ENCODE results near the gene ARVCF. TPM values are rescaled to one million over a fixed set of nuclear protein-coding genes. Genes with fewer than 3 reads are reported as not detected.
A peak's percentile ranks its signal among the peaks of the same experiment; 100 is the strongest.

ARVCF gene
- total and polyA plus RNA-seq, 2 experiments from 2014 or later, result 15.6 to 122 TPM

DNA sequence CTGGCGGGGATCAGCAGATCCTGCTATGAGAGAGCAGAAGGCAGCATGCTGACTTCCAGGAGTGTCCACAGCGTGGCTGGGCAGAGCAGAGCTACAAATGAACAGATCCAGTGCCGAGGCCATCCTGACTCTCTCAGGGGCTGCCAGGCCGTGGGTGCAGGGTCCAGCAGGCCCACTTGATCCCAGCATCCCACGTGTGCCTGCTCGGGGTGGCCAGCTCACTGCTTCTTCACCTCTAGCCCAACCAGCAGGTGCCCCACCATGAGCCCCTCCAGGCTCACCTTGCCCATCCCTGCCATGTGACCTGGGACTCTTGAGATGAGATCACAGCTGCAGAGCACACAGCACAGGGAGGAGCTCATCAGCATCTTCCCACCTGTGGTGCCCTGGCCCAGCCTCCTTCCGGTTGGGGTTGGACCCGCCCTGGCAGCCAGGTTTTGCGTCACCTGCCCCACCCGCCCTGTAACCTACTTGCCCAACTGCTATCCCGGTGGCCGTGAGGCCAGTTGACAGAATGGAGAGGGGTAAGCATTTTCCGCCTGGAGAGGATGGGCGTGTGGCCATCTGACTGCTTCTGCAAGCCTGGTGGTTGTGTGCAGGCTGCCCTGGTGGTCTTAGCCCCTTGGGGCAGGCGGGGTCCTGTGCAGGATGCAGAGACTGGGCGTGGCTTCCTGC is 15.2 kb upstream of the ARVCF start:
- Histone ChIP-seq H3K4me3 (no peak overlapping the region), H3F3A (replicated peaks; ENCODE audit: low read depth) (no peaks in the 10 kb centered on the region), H4K20me1 (replicated peaks; ENCODE audit: insufficient read depth) (no peaks in the 10 kb centered on the region; the same call in none of the 2 replicates), H3K36me3 (ENCODE audit: insufficient read depth) (no peaks in the 10 kb centered on the region), H3K4me1 (ENCODE audit: insufficient read depth) (no peaks in the 10 kb centered on the region), H3K27me3 (ENCODE audit: insufficient read depth) (no peaks in the 10 kb centered on the region), H3K9me2 (ENCODE audit: insufficient read depth) (no peaks in the 10 kb centered on the region), H3K4me2 (no peak overlapping the region), H3K27ac (ENCODE audit: low read depth) (no peak overlapping the region), H2AFZ (no peak overlapping the region), H3K79me2 (replicated peaks; ENCODE audit: insufficient read depth) (no peaks in the 10 kb centered on the region)
- Mint-ChIP-seq H3K36me3 (ENCODE audit: low read depth) (no peaks in the 10 kb centered on the region), H3K4me1 (no peaks in the 10 kb centered on the region), H3K27me3 (ENCODE audit: insufficient read depth, low read depth, poor library complexity) (peaks cover 9% of the 10 kb centered on the region), H3K27ac (no peak overlapping the region), H3K9me3 (no peaks in the 10 kb centered on the region), H3K4me3 (no peak overlapping the region)
- TF ChIP-seq ZNF114 (CRISPR knock-in tag; IDR thresholded peaks at IDR 0.05), result no peak
- TF ChIP-seq EZH2 (IDR thresholded peaks at IDR 0.05; ENCODE audit: low read depth, unreplicated experiment), result no peak
- no peak for TF ChIP-seq NANOG (IDR thresholded peaks at IDR 0.05; ENCODE audit: borderline replicate concordance)
- no peak for TF ChIP-seq ZNF331 (CRISPR knock-in tag; IDR thresholded peaks at IDR 0.05; ENCODE audit: low read depth)
- TF ChIP-seq, protein P1, sequence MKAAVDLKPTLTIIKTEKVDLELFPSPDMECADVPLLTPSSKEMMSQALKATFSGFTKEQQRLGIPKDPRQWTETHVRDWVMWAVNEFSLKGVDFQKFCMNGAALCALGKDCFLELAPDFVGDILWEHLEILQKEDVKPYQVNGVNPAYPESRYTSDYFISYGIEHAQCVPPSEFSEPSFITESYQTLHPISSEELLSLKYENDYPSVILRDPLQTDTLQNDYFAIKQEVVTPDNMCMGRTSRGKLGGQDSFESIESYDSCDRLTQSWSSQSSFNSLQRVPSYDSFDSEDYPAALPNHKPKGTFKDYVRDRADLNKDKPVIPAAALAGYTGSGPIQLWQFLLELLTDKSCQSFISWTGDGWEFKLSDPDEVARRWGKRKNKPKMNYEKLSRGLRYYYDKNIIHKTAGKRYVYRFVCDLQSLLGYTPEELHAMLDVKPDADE (IDR thresholded peaks at IDR 0.05), result no peak
- TF ChIP-seq, protein P2, sequence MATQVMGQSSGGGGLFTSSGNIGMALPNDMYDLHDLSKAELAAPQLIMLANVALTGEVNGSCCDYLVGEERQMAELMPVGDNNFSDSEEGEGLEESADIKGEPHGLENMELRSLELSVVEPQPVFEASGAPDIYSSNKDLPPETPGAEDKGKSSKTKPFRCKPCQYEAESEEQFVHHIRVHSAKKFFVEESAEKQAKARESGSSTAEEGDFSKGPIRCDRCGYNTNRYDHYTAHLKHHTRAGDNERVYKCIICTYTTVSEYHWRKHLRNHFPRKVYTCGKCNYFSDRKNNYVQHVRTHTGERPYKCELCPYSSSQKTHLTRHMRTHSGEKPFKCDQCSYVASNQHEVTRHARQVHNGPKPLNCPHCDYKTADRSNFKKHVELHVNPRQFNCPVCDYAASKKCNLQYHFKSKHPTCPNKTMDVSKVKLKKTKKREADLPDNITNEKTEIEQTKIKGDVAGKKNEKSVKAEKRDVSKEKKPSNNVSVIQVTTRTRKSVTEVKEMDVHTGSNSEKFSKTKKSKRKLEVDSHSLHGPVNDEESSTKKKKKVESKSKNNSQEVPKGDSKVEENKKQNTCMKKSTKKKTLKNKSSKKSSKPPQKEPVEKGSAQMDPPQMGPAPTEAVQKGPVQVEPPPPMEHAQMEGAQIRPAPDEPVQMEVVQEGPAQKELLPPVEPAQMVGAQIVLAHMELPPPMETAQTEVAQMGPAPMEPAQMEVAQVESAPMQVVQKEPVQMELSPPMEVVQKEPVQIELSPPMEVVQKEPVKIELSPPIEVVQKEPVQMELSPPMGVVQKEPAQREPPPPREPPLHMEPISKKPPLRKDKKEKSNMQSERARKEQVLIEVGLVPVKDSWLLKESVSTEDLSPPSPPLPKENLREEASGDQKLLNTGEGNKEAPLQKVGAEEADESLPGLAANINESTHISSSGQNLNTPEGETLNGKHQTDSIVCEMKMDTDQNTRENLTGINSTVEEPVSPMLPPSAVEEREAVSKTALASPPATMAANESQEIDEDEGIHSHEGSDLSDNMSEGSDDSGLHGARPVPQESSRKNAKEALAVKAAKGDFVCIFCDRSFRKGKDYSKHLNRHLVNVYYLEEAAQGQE (IDR thresholded peaks at IDR 0.05; ENCODE audit: unreplicated experiment), result no peak
- no peak for TF ChIP-seq EZH2phosphoT487 (IDR thresholded peaks at IDR 0.05; ENCODE audit: unreplicated experiment)
- no peak for TF ChIP-seq STAT1 (IDR thresholded peaks at IDR 0.05; ENCODE audit: unreplicated experiment)
- TF ChIP-seq, protein P3, sequence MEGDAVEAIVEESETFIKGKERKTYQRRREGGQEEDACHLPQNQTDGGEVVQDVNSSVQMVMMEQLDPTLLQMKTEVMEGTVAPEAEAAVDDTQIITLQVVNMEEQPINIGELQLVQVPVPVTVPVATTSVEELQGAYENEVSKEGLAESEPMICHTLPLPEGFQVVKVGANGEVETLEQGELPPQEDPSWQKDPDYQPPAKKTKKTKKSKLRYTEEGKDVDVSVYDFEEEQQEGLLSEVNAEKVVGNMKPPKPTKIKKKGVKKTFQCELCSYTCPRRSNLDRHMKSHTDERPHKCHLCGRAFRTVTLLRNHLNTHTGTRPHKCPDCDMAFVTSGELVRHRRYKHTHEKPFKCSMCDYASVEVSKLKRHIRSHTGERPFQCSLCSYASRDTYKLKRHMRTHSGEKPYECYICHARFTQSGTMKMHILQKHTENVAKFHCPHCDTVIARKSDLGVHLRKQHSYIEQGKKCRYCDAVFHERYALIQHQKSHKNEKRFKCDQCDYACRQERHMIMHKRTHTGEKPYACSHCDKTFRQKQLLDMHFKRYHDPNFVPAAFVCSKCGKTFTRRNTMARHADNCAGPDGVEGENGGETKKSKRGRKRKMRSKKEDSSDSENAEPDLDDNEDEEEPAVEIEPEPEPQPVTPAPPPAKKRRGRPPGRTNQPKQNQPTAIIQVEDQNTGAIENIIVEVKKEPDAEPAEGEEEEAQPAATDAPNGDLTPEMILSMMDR (conservative IDR thresholded peaks at IDR 0.05; ENCODE audit: low read depth in 2 of 2), result no peak
- TF ChIP-seq CREB1 (CRISPR knock-in tag; IDR thresholded peaks at IDR 0.05; ENCODE audit: low read depth), result no peak
- TF ChIP-seq POLR2AphosphoS5 (IDR thresholded peaks at IDR 0.05; ENCODE audit: low read depth), result no peak
- TF ChIP-seq JUNB (IDR thresholded peaks at IDR 0.05; ENCODE audit: unreplicated experiment), result no peak
- TF ChIP-seq, protein P4, sequence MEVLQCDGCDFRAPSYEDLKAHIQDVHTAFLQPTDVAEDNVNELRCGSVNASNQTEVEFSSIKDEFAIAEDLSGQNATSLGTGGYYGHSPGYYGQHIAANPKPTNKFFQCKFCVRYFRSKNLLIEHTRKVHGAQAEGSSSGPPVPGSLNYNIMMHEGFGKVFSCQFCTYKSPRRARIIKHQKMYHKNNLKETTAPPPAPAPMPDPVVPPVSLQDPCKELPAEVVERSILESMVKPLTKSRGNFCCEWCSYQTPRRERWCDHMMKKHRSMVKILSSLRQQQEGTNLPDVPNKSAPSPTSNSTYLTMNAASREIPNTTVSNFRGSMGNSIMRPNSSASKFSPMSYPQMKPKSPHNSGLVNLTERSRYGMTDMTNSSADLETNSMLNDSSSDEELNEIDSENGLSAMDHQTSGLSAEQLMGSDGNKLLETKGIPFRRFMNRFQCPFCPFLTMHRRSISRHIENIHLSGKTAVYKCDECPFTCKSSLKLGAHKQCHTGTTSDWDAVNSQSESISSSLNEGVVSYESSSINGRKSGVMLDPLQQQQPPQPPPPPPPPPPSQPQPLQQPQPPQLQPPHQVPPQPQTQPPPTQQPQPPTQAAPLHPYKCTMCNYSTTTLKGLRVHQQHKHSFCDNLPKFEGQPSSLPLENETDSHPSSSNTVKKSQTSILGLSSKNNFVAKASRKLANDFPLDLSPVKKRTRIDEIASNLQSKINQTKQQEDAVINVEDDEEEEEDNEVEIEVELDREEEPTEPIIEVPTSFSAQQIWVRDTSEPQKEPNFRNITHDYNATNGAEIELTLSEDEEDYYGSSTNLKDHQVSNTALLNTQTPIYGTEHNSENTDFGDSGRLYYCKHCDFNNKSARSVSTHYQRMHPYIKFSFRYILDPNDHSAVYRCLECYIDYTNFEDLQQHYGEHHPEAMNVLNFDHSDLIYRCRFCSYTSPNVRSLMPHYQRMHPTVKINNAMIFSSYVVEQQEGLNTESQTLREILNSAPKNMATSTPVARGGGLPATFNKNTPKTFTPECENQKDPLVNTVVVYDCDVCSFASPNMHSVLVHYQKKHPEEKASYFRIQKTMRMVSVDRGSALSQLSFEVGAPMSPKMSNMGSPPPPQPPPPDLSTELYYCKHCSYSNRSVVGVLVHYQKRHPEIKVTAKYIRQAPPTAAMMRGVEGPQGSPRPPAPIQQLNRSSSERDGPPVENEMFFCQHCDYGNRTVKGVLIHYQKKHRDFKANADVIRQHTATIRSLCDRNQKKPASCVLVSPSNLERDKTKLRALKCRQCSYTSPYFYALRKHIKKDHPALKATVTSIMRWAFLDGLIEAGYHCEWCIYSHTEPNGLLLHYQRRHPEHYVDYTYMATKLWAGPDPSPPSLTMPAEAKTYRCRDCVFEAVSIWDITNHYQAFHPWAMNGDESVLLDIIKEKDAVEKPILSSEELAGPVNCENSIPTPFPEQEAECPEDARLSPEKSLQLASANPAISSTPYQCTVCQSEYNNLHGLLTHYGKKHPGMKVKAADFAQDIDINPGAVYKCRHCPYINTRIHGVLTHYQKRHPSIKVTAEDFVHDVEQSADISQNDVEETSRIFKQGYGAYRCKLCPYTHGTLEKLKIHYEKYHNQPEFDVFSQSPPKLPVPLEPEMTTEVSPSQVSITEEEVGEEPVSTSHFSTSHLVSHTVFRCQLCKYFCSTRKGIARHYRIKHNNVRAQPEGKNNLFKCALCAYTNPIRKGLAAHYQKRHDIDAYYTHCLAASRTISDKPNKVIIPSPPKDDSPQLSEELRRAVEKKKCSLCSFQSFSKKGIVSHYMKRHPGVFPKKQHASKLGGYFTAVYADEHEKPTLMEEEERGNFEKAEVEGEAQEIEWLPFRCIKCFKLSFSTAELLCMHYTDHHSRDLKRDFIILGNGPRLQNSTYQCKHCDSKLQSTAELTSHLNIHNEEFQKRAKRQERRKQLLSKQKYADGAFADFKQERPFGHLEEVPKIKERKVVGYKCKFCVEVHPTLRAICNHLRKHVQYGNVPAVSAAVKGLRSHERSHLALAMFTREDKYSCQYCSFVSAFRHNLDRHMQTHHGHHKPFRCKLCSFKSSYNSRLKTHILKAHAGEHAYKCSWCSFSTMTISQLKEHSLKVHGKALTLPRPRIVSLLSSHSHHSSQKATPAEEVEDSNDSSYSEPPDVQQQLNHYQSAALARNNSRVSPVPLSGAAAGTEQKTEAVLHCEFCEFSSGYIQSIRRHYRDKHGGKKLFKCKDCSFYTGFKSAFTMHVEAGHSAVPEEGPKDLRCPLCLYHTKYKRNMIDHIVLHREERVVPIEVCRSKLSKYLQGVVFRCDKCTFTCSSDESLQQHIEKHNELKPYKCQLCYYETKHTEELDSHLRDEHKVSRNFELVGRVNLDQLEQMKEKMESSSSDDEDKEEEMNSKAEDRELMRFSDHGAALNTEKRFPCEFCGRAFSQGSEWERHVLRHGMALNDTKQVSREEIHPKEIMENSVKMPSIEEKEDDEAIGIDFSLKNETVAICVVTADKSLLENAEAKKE (CRISPR knock-in tag; IDR thresholded peaks at IDR 0.05), result no peak
- ATAC-seq (peak; percentile 58), DNase-seq (ENCODE audit: low spot score) (peak; percentile 46)
